Activated CD4-positive, alpha-beta T cell treated with anti-CD3 and anti-CD28 coated beads, Interleukin-2, amount 10 ng/mL, durations not matched to agents 24 days and 14 days (primary cell): ENCODE measurements around the gene PAX4. TPM values are rescaled to one million over a fixed set of nuclear protein-coding genes. Genes with fewer than 3 reads are reported as not detected.

Source experiments
- DNase-seq: peaks from one replicate; pipeline ENCODE4 v3.0.0; 2022
- H3K27ac Mint-ChIP-seq: one replicate; pipeline ENCODE4 v1.8.0; 2022; ENCODE audit warnings: mild to moderate bottlenecking, mixed read lengths
- H3K27me3 Mint-ChIP-seq: one replicate; pipeline ENCODE4 v1.8.0; 2022; ENCODE audit warnings: mixed read lengths
- H3K36me3 Mint-ChIP-seq: one replicate; pipeline ENCODE4 v1.8.0; 2022; ENCODE audit warnings: low read depth, mild to moderate bottlenecking, mixed read lengths
- H3K4me1 Mint-ChIP-seq: one replicate; pipeline ENCODE4 v1.8.0; 2021; ENCODE audit warnings: mixed read lengths
- H3K4me3 Mint-ChIP-seq: one replicate; pipeline ENCODE4 v1.8.0; 2022; ENCODE audit warnings: mild to moderate bottlenecking, moderate library complexity, mixed read lengths
- H3K9me3 Mint-ChIP-seq: one replicate; pipeline ENCODE4 v1.8.0; 2021; ENCODE audit warnings: mixed read lengths
- intact Hi-C: fragments of 100-400 bp; cut with micrococcal nuclease; formaldehyde crosslinking; loops from one replicate; pipeline ENCODE4 v1.15.1; 2023
- total RNA-seq: library from RNA; stranded (reverse); gene quantifications from 2 replicates; pipeline ENCODE4 v1.2.3, GENCODE V29; 2022

PAX4 gene
- total RNA-seq, 1 donor from 2014 or later, result not detected

DNA sequence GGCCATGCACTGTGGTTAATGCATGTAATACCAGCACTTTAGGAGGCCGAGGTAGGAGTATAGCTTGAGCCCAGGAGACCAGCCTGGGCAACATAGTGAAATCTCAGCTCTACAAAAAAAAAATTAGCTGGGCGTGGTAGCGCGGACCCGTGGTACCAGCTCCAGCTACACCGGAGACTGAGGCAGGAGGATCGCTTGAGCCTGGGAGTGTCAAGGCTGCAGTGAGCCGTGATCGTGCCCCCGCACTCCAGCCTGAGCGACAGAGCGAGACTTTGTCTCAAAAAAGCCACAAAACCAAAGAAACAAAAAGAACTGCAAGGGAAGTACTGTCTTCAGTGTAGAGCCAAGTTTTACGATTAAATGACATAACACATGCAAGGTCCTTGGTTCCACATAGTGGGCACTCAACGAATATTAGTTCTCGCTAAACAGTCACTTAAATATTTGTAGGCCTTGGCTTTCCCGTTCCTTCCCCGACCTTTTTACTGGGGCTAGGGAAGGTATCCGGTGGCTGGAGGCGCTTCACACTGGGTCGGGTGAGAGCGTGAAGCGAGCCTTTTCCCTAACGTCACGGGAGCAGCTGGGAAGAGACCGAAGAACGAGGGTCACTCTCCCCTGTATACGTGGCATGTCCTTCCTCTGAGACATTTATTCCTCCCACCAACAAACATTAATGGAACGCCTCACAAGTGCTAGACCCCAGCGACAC is 33.1 kb upstream of the PAX4 start:
- DNase-seq, result peak; percentile 66
- intact Hi-C loops, result loop anchor here (10.0 kb wide), 1 partner anchor 804 kb away; the partner anchor contains the start of gene HILPDA
- Mint-ChIP-seq H3K27ac (peak overlapping the region; percentile 97), H3K27me3 (peaks cover 7% of the 10 kb centered on the region), H3K9me3 (no peaks in the 10 kb centered on the region), H3K4me3 (peak overlapping the region; percentile 99), H3K36me3 (peaks cover 25% of the 10 kb centered on the region), H3K4me1 (peaks cover 31% of the 10 kb centered on the region)

DNA sequence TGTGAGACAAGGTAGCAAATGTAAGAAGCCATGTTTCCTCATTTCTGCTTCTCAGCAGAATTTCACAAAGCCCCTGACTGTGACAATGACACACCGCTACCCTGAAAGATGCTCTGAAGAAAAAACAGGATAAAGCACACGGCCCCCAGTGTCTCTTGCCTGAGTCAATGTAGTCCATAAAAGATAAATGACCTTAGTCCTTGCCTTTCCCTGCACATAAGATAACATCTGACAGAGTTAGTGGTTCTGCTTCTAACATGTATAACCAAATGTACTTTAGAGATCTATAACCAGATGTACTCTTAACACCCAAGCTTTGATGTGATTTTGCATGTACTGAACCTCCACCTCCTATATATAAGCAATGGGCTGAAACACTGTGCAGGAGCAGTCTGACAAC is 31.0 kb upstream of the PAX4 start:
- no peak overlapping the region for H3K27ac Mint-ChIP-seq
- H3K9me3 Mint-ChIP-seq, result no peaks in the 10 kb centered on the region
- H3K4me3 Mint-ChIP-seq, result no peak overlapping the region
- DNase-seq, result no peak
- intact Hi-C loops, result no loop called here
- peaks cover 13% of the 10 kb centered on the region for H3K27me3 Mint-ChIP-seq
- peaks cover 15% of the 10 kb centered on the region for H3K4me1 Mint-ChIP-seq
- peaks cover 8% of the 10 kb centered on the region for H3K36me3 Mint-ChIP-seq

DNA sequence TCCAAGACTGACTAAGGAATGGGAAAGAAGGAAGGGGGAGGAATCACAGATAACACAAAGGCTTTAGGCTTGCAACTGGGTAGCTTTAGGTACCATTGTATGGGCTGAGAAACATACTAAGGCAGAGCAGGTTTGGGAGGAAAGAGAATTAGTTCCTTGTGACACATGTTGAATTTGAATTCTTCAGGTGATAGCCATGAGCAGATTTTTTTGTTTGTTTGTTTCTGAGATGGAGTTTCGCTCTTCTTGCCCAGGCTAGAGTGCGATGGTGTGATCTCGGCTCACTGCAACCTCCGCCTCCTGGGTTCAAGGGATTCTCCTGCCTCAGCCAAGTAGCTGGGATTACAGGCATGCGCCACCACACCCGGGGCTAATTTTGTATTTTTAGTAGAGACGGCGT is 29.7 kb upstream of the PAX4 start:
- H3K4me1 Mint-ChIP-seq, result peaks cover 7% of the 10 kb centered on the region
- intact Hi-C loops, result no loop called here
- peaks cover 16% of the 10 kb centered on the region for H3K27me3 Mint-ChIP-seq
- peaks cover under 1% of the 10 kb centered on the region for H3K36me3 Mint-ChIP-seq
- no peak overlapping the region for H3K4me3 Mint-ChIP-seq
- H3K9me3 Mint-ChIP-seq, result no peaks in the 10 kb centered on the region
- no peak for DNase-seq
- H3K27ac Mint-ChIP-seq, result no peak overlapping the region

DNA sequence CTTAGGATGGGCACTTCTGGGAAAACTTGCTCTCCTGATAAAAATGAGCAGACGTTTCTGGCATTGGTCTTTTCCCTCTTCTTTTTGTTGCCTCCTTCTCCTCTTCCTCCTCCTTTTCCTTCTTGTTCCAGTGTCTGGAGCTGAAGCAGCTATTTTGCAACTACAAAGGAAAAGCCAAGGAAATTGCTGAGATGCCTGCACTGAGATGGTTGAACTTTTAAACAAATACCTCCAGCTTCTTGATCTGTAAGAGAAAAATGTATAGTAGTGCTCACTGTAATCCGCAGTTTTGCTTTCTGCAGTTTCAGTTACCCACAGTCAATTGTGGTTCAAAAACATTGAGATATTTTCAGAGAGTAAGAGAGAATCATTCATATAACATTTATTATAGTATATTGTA is 26.5 kb upstream of the PAX4 start:
- Mint-ChIP-seq H3K4me3 (no peak overlapping the region), H3K27ac (no peak overlapping the region), H3K36me3 (no peaks in the 10 kb centered on the region), H3K9me3 (no peaks in the 10 kb centered on the region), H3K4me1 (no peaks in the 10 kb centered on the region), H3K27me3 (peaks cover 26% of the 10 kb centered on the region)
- DNase-seq, result no peak
- intact Hi-C loops, result no loop called here

DNA sequence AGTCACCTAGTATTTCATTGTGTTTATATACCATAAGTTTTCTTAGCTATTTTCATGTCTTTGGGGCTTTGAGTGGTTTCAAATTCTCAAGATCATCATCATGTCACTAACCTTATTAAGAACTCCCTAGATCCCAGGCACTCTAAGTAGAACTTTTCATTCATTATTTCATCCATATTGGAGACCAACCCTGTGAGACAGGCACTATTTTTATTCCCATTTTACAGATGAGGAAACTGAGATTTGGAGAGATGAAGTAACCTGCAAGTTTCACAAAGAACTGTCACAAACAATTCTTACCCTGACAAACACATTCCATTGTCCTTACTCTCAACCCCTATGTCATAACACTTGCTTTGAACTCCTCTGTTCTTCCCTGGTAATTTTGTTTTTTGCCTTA is 20.3 kb upstream of the PAX4 start:
- intact Hi-C loops, result no loop called here
- no peaks in the 10 kb centered on the region for H3K36me3 Mint-ChIP-seq
- peaks cover 4% of the 10 kb centered on the region for H3K4me1 Mint-ChIP-seq

DNA sequence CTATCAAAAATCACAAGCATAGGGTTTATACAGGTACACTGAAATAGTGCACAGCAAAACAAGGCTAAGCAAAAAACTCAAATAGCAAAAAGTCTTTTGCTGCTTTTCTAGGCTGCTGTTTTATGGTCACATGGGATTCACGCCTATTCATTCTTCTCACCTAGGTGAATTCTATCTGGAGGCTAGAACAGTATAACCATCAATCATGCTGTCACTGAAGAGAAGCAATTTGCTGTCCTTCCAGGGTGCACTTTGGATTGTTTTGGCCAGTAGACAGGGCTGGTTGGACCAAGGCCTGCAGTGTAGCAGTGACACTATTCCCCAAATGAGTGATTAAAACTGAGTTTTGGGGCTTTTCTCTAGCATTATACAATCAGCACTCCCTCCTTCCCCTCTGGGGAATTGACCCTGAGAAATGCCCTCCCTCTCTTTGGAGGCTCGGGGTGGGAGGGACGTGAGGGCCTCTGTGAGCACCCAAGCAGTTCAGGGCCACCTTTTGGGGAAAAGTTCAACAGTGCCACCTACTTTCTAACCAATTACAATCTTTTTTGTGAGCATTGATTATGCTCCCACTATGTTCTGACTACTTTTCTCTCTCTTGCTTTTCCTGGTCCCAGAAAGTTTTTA is 17.8 kb upstream of the PAX4 start:
- intact Hi-C loops, result no loop called here
- Mint-ChIP-seq H3K9me3 (no peaks in the 10 kb centered on the region), H3K27me3 (peaks cover 30% of the 10 kb centered on the region), H3K27ac (no peak overlapping the region), H3K4me1 (peaks cover 4% of the 10 kb centered on the region), H3K4me3 (no peak overlapping the region), H3K36me3 (no peaks in the 10 kb centered on the region)
- DNase-seq, result no peak

More for the DNA sequence above, 20.3 kb upstream of the PAX4 start:
- no peak for DNase-seq
- H3K27me3 Mint-ChIP-seq, result peaks cover 29% of the 10 kb centered on the region
- no peaks in the 10 kb centered on the region for H3K9me3 Mint-ChIP-seq
- H3K27ac Mint-ChIP-seq, result no peak overlapping the region
- H3K4me3 Mint-ChIP-seq, result no peak overlapping the region

DNA sequence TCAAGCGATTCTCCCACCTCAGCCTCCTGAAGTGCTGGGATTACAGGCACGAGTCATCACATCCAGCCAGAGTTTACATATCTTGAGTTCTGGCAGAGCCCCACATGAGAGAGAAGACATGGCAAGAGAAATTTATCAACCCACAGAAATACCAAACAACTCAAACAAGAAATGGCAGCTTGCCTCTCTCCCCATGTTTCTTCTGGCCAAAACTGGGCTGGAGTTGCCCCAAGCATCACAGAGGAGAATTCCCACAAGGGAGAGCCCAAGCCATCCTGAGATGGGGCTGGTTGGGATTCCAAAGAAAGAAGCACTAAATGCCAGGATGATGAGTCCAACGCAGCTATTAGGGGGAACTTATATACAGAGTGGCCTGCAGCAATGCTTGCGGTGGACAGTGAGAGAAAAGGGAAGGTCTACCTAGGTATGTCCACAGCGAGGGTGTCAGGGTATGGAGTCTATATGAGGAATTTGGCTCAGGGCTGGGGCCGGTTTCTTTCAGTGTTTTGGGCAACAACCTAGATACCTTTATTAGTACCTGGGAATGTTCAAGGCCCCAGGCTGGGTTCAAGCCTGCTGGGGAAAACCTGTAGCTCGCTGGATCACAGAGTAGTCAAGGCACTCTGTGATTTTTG is 14.5 kb upstream of the PAX4 start:
- H3K27me3 Mint-ChIP-seq, result peaks cover 26% of the 10 kb centered on the region
- H3K36me3 Mint-ChIP-seq, result no peaks in the 10 kb centered on the region
- no peak for DNase-seq
- intact Hi-C loops, result no loop called here
- H3K27ac Mint-ChIP-seq, result no peak overlapping the region
- H3K4me1 Mint-ChIP-seq, result peaks cover 4% of the 10 kb centered on the region
- H3K9me3 Mint-ChIP-seq, result no peaks in the 10 kb centered on the region
- no peak overlapping the region for H3K4me3 Mint-ChIP-seq

DNA sequence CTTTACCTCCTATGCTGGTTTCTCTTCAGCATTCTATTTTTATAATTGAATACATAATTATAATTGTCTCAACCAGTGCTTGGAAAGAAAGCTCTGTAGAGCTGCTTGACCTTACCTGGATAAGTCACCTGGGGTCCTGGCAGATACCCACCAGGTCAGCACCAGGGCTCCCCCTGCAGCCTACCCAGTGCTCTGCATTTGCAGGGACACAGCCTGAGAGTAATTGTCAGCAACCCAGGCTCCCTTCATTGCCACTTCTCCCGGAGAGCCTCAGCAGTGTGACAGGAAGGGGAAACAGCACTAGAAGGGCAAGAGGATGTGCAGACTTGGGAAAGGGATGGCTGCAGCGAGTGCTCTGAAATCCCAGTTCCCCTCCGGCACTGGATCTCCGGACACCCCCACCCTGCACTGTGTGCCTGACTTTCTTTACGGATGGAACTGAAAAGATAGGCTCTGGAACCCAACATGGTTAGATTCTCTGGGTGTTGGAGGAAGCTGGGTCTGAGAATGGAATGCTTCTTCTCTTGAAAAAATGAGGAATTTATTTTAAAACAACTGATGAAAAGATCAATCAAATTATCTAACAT is 11.4 kb upstream of the PAX4 start:
- H3K4me1 Mint-ChIP-seq, result no peaks in the 10 kb centered on the region

DNA sequence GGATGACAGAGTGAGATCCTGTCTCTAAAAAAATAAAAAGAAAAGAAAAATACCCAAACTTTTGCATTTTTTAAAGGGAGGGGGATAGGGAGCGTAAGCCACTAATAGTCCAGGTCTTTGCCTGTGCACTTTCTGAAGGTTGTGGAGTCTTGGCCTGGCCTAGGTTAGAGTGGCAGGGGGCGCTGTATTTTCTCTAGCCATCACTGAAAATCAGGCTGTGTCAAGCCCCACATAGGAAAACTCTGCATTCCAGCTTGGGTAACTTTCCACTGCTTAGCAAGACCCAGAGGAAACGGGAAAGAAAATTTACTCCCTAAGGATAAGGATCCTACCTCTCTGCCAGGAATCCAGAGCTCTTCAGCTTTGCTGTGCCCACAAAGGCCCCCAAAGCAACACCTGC is 10.5 kb upstream of the PAX4 start:
- Mint-ChIP-seq H3K27me3 (peaks cover 35% of the 10 kb centered on the region), H3K4me3 (no peak overlapping the region), H3K36me3 (no peaks in the 10 kb centered on the region), H3K27ac (no peak overlapping the region), H3K9me3 (no peaks in the 10 kb centered on the region), H3K4me1 (no peaks in the 10 kb centered on the region)
- intact Hi-C loops, result no loop called here
- DNase-seq, result no peak

More for the DNA sequence above, 11.4 kb upstream of the PAX4 start:
- Mint-ChIP-seq H3K36me3 (no peaks in the 10 kb centered on the region), H3K9me3 (no peaks in the 10 kb centered on the region), H3K4me3 (no peak overlapping the region), H3K27ac (no peak overlapping the region), H3K27me3 (peaks cover 31% of the 10 kb centered on the region)
- intact Hi-C loops, result no loop called here
- DNase-seq, result peak; percentile 73

DNA sequence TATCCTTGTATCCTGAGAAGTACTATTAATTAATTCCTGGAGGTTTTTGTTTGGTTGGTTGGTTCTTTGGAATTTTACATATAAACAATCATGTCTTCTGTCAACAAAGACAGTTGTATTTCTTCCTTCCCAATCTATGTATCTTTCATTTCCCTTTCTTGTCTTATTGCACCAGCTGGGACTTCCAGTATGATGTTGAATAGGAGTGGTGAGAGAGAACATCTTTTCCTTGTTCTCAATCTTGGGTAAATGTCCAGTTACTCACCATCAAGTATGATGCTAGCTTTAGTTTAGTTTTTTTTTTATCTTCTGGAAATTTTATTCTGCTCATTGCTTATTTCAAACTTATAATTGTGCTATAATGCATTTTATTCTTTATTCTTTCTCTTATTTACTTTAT is 7.4 kb upstream of the PAX4 start:
- H3K36me3 Mint-ChIP-seq, result no peaks in the 10 kb centered on the region
- no peak overlapping the region for H3K27ac Mint-ChIP-seq
- H3K9me3 Mint-ChIP-seq, result no peaks in the 10 kb centered on the region
- H3K4me1 Mint-ChIP-seq, result no peaks in the 10 kb centered on the region
- no peak for DNase-seq
- H3K27me3 Mint-ChIP-seq, result peaks cover 49% of the 10 kb centered on the region
- no peak overlapping the region for H3K4me3 Mint-ChIP-seq
- intact Hi-C loops, result no loop called here

DNA sequence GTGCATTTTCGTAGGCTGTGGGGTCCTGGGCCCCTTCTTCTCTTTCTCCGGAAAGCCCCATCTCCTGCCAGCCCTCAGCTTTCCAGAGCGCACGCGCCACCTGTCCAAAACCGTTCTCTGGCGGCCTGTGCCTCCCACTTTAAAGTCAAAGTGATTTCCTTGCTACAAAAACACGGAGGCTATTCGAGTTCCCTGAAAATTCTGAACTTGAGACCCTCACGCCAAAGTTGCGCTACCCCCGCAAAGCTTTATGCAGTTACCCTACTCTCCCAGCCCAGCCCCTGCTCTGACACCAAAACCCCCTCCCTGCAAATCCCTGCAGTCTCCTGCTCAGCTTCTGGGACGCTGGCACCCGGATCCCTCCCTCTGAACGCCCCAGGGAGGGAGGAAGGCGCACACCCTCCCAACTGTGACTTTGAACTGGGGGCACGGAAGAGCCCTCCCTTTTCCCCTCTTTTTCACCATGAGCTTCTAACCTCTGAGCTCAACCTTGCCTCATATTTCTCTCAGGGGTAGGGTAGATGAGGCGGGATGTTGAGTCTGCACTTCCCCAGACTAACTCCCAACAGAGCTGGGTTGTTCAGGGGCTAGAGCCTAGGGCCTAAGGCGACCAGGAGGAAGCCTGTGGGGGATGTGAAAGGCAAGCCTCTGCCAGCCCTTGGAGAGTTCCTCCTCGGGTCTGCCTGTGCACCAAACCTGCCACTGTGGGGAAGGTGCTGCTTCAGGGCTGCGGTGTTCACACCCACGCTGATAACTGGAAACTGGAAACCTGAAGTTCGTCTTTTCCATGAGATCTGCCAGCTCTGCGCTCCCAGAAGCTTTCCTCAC is 2.7 kb upstream of the PAX4 start:
- no peak for DNase-seq
- Mint-ChIP-seq H3K9me3 (no peaks in the 10 kb centered on the region), H3K36me3 (no peaks in the 10 kb centered on the region), H3K27ac (no peak overlapping the region), H3K27me3 (peaks cover 61% of the 10 kb centered on the region), H3K4me3 (no peak overlapping the region), H3K4me1 (no peaks in the 10 kb centered on the region)
- intact Hi-C loops, result no loop called here

DNA sequence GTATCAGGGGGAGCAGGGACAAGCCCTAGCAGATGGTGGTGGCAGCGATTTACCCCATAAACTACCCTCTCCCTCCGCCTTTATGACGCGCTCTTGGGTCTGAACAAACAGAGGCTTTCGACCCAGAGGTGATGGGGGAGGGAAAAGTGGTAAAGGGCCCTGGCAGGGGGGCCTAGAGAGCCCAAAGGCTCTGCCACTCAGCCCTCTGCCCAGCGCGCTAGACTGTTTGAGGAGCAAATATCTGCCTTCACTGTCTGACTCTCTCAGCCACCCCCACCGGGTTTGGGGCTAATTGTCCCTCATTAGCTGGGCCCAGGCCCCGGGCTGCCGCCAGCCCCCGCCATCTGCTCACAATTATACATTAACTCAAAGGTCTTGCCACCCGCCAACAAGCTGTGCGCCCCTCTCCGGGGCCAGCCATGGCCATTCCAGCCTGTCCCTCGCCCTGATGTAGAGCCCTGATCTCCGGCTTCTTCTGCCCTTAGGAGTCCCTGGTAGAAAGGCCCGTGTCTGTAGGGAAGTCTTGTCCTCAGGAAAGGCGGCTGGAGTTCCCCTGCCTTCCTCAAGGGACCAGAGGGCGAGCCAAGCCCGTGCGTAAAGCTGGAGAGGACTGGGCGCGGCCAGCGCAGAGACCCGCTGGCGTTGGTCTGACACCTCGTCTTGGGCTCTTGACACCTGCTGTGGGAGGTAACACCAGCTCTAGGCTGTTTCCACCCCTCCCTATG is 1.9 kb upstream of the PAX4 start:
- intact Hi-C loops, result no loop called here
- Mint-ChIP-seq H3K4me3 (no peak overlapping the region), H3K9me3 (no peaks in the 10 kb centered on the region), H3K4me1 (no peaks in the 10 kb centered on the region), H3K36me3 (no peaks in the 10 kb centered on the region), H3K27ac (no peak overlapping the region), H3K27me3 (peaks cover 58% of the 10 kb centered on the region)
- DNase-seq, result no peak

DNA sequence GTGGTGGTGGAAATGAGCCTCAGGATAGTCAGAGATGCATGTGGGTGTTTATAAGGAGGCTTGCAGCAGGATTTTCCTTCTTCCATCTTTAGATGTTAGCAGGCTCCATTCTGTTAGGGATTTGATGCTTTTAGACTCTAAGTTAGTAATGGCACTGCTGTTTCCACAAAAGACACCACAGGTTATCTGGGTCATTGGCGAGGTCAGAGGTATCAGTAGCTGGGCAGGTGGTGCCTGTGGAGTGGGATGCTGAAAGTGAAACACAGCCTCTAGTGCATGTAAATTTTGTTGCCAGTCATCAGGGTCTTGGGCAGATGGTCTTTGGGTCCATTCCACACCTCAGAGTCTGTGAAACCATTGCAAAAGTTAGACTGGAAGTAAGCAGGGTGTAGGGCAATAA is 833 bp upstream of the PAX4 start:
- H3K36me3 Mint-ChIP-seq, result no peaks in the 10 kb centered on the region
- no peaks in the 10 kb centered on the region for H3K9me3 Mint-ChIP-seq
- H3K27ac Mint-ChIP-seq, result no peak overlapping the region
- DNase-seq, result no peak
- H3K4me3 Mint-ChIP-seq, result no peak overlapping the region
- peaks cover 50% of the 10 kb centered on the region for H3K27me3 Mint-ChIP-seq
- H3K4me1 Mint-ChIP-seq, result no peaks in the 10 kb centered on the region
- intact Hi-C loops, result no loop called here
